Suppressor macrophage treated with lipopolysaccharide for 1 hour (primary cell): ENCODE results near the gene MALRD1.

Experiments
- DNase-seq, 3 donors: peaks; one replicate each; pipeline ENCODE4 v3.0.0-alpha.2; 2020 to 2022

MALRD1 gene

GRCh38 chr10:19048489-19048888 is at the start of gene MALRD1:
Gene MALRD1, plus strand, starts transcription at chr10:19048801. Its CDS starts 138 bp downstream, at chr10:19048939.
- DNase-seq = no peak

- no peak for DNase-seq
Observed at GRCh38 chr10:19003341-19003740, 45.3 kb upstream of the MALRD1 start.

- DNase-seq = no peak
Observed at GRCh38 chr10:19012111-19012510, 36.5 kb upstream of the MALRD1 start.

GRCh38 chr10:19014034-19014433 is 34.6 kb upstream of the MALRD1 start:
- no peak for DNase-seq

GRCh38 chr10:19014498-19014897 is 34.1 kb upstream of the MALRD1 start:
- DNase-seq = no peak

GRCh38 chr10:19017116-19017890 is 31.3 kb upstream of the MALRD1 start:
- no peak for DNase-seq

- no peak for DNase-seq
Observed at GRCh38 chr10:19021162-19021561, 27.4 kb upstream of the MALRD1 start.

GRCh38 chr10:19024611-19025010 is 24.0 kb upstream of the MALRD1 start:
- DNase-seq = no peak

GRCh38 chr10:19031763-19032162 is 16.8 kb upstream of the MALRD1 start:
- no peak for DNase-seq

- no peak for DNase-seq
Observed at GRCh38 chr10:19033741-19034140, 14.9 kb upstream of the MALRD1 start.

GRCh38 chr10:19041171-19041570 is 7.4 kb upstream of the MALRD1 start:
- no peak for DNase-seq

- DNase-seq = no peak
Observed at GRCh38 chr10:19043431-19043830, 5.2 kb upstream of the MALRD1 start.

- DNase-seq = no peak
Observed at GRCh38 chr10:19046679-19047078, 1.9 kb upstream of the MALRD1 start.

GRCh38 chr10:19048891-19049290 is 290 bp downstream of the MALRD1 start:
- DNase-seq = no peak

- no peak for DNase-seq
Observed at GRCh38 chr10:19049567-19049966, 966 bp downstream of the MALRD1 start.

GRCh38 chr10:19054289-19054835 is 5.8 kb downstream of the MALRD1 start:
- DNase-seq = no peak

- DNase-seq = no peak
Observed at GRCh38 chr10:19058046-19058445, 9.4 kb downstream of the MALRD1 start.

- DNase-seq = no peak
Observed at GRCh38 chr10:19063986-19064385, 15.4 kb downstream of the MALRD1 start.

- DNase-seq = no peak
Observed at GRCh38 chr10:19071946-19072345, 23.3 kb downstream of the MALRD1 start.

- no peak for DNase-seq
Observed at GRCh38 chr10:19077276-19077675, 28.7 kb downstream of the MALRD1 start.

GRCh38 chr10:19096501-19097073 is 48.0 kb downstream of the MALRD1 start:
- DNase-seq = no peak

- DNase-seq = no peak
Observed at GRCh38 chr10:19097151-19097550, 48.5 kb downstream of the MALRD1 start.

GRCh38 chr10:19098803-19099202 is 50.2 kb downstream of the MALRD1 start:
- no peak for DNase-seq

GRCh38 chr10:19107406-19107805 is 58.8 kb downstream of the MALRD1 start:
- no peak for DNase-seq
